Body of pancreas (tissue), 4 donors: Measurements from ENCODE around the gene DHX8. TPM values are rescaled to one million over a fixed set of nuclear protein-coding genes. Genes with fewer than 3 reads are reported as not detected.
"Not testable (repeated sequence)": the region's sequence is repeated elsewhere in the genome, so short reads cannot be mapped to it uniquely, and the experiment has no call there.

Source experiments
- ATAC-seq: fragments of 150-250 bp; one replicate; pipeline ENCODE4 v1.9.1; 2016
- DNase-seq, 4 donors: peaks; one replicate each; pipeline ENCODE4 v3.0.0-alpha.2; 2019
- H3K27ac ChIP-seq, 4 donors: fragments of 200-600 bp; sonication (generic); 1 replicate in 3 of 4; 2 replicates in 1 of 4; pipeline versions ENCODE4 v1.5.1 to v1.6.1; 2016 to 2019; ENCODE audit warnings: mild to moderate bottlenecking in 1 of 4, mixed read lengths in 1 of 4, moderate library complexity in 1 of 4
- H3K27me3 ChIP-seq, 2 donors: fragments of 200-600 bp; sonication (generic); one replicate each; pipeline ENCODE4 v1.6.0; 2016; ENCODE audit warnings: mild to moderate bottlenecking in 1 of 2
- H3K36me3 ChIP-seq, 2 donors: fragments of 200-600 bp; sonication (generic); replicated peaks in 1 of 2; 2 replicates each; pipeline ENCODE4 v1.5.1; 2016; ENCODE audit warnings: low read depth in 2 of 2; ENCODE audit not compliant: insufficient read depth in 1 of 2
- H3K4me1 ChIP-seq: fragments of 200-600 bp; sonication (generic); one replicate; pipeline ENCODE4 v1.6.0; 2016
- H3K4me3 ChIP-seq, 2 donors: fragments of 200-600 bp; sonication (generic); 1 replicate in 1 of 2; 2 replicates in 1 of 2; pipeline ENCODE4 v1.5.1; 2016 to 2019
- H3K9me3 ChIP-seq, 3 donors: fragments of 200-600 bp; sonication (generic); 1 replicate in 2 of 3; 2 replicates in 1 of 3; pipeline ENCODE4 v1.5.1; 2016
- POLR2A ChIP-seq, 3 donors: fragments of 450-650 bp; IDR thresholded peaks; one replicate each; pipeline ENCODE4 v1.6.1; 2016; ENCODE audit warnings: antibody characterized with exemption in 3 of 3, mild to moderate bottlenecking in 2 of 3
- WGBS, 2 donors: methylation state at CpG; one replicate each; pipeline ENCODE4 v1.1.5; 2017; 5-methylcytosine and 5-hydroxymethylcytosine counted together
- intact Hi-C: fragments of 100-400 bp; cut with DNase I; formaldehyde crosslinking; loops from one replicate; pipeline ENCODE4 v1.15.1; 2023
- total RNA-seq, 2 donors: library from RNA; depleted of rRNA; stranded (reverse); fragments of >200 nt; gene quantifications; one replicate each; pipeline ENCODE4 v1.1.0, GENCODE V29; 2016
- TF ChIP-seq, protein P1 (sequence below), 7 experiments: fragments of 450-650 bp in 4 of 7; fragments of 200-600 bp in 3 of 7; sonication (generic) in 3 of 7; IDR thresholded peaks; one replicate each; pipeline ENCODE4 v1.5.1; 2016 to 2019; ENCODE audit warnings: antibody characterized with exemption in 7 of 7

The DHX8 gene
- total RNA-seq, 2 donors from 2014 or later: 12.2 to 19.4 TPM

DNA sequence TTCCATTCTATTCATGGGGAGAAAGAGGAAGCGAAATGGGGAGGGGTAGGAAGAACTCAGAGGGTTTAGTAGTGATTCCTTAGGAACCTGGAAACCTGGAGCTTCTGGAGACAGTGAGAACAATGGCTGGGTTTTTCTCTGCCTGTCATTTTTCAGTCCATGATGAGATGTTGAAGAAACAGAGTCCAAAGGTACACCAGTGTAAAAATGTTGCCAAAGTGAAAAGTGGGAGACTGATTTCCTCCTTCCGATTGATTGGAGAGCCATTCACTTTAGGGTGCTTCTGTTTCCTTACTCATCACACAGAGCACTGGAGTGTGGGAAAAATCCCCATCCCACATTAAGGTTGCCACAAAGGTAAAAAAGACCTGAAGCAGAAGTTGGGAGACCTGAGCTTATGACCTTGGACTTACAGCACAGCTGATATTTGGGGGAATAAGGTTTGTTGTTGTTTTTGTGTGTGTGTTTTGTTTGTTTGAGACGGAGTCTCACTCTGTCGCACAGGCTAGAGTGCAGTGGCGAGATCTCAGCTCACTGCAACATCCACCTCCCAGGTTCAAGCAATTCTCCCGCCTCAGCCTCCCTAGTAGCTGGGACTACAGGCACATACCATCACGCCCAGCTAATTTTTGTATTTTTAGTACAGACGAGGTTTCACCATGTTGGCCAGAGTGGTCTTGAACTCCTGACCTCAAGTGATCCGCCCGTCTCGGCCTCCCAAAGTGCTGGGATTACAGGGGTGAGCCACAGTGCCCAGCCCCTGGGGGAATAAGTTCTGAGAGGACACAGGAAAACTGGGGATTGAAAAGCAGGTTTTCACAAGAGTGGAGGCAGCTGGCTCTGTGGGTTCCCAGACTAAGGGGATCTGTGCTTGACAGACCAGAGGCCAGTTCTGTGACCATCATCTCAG lies 1.4 kb upstream of the DHX8 start:
- H3K36me3 ChIP-seq: no peaks in the 10 kb centered on the region
- 71 to 74% methylated on average over 9 to 11 of the region's 11 CpGs for WGBS, 2 donors
- no peak overlapping the region for H3K27ac ChIP-seq
- TF ChIP-seq, protein P1, sequence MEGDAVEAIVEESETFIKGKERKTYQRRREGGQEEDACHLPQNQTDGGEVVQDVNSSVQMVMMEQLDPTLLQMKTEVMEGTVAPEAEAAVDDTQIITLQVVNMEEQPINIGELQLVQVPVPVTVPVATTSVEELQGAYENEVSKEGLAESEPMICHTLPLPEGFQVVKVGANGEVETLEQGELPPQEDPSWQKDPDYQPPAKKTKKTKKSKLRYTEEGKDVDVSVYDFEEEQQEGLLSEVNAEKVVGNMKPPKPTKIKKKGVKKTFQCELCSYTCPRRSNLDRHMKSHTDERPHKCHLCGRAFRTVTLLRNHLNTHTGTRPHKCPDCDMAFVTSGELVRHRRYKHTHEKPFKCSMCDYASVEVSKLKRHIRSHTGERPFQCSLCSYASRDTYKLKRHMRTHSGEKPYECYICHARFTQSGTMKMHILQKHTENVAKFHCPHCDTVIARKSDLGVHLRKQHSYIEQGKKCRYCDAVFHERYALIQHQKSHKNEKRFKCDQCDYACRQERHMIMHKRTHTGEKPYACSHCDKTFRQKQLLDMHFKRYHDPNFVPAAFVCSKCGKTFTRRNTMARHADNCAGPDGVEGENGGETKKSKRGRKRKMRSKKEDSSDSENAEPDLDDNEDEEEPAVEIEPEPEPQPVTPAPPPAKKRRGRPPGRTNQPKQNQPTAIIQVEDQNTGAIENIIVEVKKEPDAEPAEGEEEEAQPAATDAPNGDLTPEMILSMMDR (IDR thresholded peaks at IDR 0.05): no peak
- no peak for TF ChIP-seq POLR2A (IDR thresholded peaks at IDR 0.05)
- H3K27me3 ChIP-seq: no peaks in the 10 kb centered on the region
- no peak overlapping the region for H3K4me3 ChIP-seq
- intact Hi-C loops: loop anchor here (10.0 kb wide), 1 partner anchor 62 kb away; the partner anchor contains the start of gene ETV4
- no peaks in the 10 kb centered on the region for H3K9me3 ChIP-seq
- ATAC-seq (no peak), DNase-seq (no peak)
- H3K4me1 ChIP-seq: peaks cover 22% of the 10 kb centered on the region

GRCh38 chr17:43490621-43491020 lies 6.8 kb downstream of the DHX8 start:
- H3K4me1 ChIP-seq: peaks cover 5% of the 10 kb centered on the region
- no peak overlapping the region for H3K4me3 ChIP-seq
- H3K27me3 ChIP-seq: no peaks in the 10 kb centered on the region
- intact Hi-C loops: no loop called here
- WGBS, 2 donors: 68 to 75% methylated on average over 5 of the region's 5 CpGs
- peaks cover 13 to 35% of the 10 kb centered on the region in 2 donors for H3K36me3 ChIP-seq
- ATAC-seq (no peak), DNase-seq (no peak)
- TF ChIP-seq, protein P1 (IDR thresholded peaks at IDR 0.05): no peak
- no peak for TF ChIP-seq POLR2A (IDR thresholded peaks at IDR 0.05)
- no peaks in the 10 kb centered on the region for H3K9me3 ChIP-seq
- H3K27ac ChIP-seq: no peak overlapping the region

GRCh38 chr17:43509440-43509839 lies 25.7 kb downstream of the DHX8 start:
- 89 to 97% methylated on average over 7 of the region's 7 CpGs for WGBS, 2 donors
- H3K27me3 ChIP-seq, H3K9me3 ChIP-seq, DNase-seq, H3K27ac ChIP-seq, ATAC-seq, H3K4me3 ChIP-seq, H3K4me1 ChIP-seq, intact Hi-C loops: not testable (repeated sequence)
- H3K36me3 ChIP-seq: peaks cover 23 to 38% of the 10 kb centered on the region in 2 donors

GRCh38 chr17:43511199-43511598 lies 27.4 kb downstream of the DHX8 start:
- H3K9me3 ChIP-seq, intact Hi-C loops, H3K27ac ChIP-seq, H3K4me3 ChIP-seq, DNase-seq, ATAC-seq, H3K4me1 ChIP-seq, H3K27me3 ChIP-seq: not testable (repeated sequence)
- H3K36me3 ChIP-seq: peaks cover 12 to 41% of the 10 kb centered on the region in 2 donors
- WGBS, 2 donors: 98 to 100% methylated on average over 3 of the region's 3 CpGs

DNA sequence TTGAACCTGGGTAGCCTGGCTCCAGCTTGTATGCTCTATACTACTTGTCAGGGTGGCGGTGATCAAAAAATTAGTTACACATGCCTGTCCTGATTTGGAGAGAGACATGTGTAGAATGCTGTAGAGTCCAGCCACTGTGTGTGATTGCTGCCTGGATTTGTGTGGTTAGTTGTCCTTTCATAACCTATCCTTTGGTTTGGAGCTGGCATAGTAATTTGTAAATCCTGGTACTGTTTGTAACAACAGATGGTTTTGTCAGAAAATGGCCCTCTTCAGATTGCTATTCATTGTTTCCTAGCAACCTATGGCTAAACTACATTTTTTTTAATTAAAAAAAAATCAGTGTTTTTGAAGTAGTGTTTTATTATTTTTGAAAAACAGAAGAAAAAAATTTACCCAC lies 31.9 kb downstream of the DHX8 start:
- H3K9me3 ChIP-seq: no peaks in the 10 kb centered on the region
- intact Hi-C loops: no loop called here
- no peaks in the 10 kb centered on the region for H3K4me1 ChIP-seq
- 100% methylated on average over 1 of the region's 1 CpG for WGBS, 2 donors
- DNase-seq (no peak), ATAC-seq (no peak)
- H3K4me3 ChIP-seq: no peak overlapping the region
- no peak for TF ChIP-seq POLR2A (IDR thresholded peaks at IDR 0.05)
- TF ChIP-seq, protein P1 (IDR thresholded peaks at IDR 0.05): no peak
- no peaks in the 10 kb centered on the region for H3K27me3 ChIP-seq
- H3K36me3 ChIP-seq: peaks cover 0 to 35% of the 10 kb centered on the region in 2 donors
- no peak overlapping the region for H3K27ac ChIP-seq
